Measurements from ENCODE around the gene PTGER3. TPM values are rescaled to one million over a fixed set of nuclear protein-coding genes. Genes with fewer than 3 reads are reported as not detected.

PTGER3 gene
- total RNA-seq, 1 experiment from 2014 or later: not detected

DNA sequence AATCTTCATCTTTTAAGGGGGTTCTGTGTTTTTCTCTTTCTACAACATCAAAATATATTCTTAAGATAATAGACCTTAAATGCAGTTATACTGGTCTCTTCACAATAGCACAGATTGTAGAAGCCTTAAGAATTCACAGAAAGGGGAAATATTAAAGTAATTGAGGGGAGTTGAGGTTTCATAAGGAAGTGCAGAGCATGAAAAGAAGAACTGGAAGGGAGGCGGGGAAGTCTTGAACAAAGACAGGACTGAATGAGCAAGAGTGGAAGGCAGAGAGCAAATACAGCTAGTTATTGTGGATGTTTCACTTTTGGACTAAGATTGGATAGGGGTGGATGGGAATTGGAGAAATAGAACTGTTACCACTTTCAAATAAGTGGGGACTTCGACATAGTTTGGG is 67.7 kb downstream of the PTGER3 start:
- H3K9me3 ChIP-seq: no peaks in the 10 kb centered on the region
- H3K27ac Mint-ChIP-seq (ENCODE audit: unreplicated experiment): no peak overlapping the region
- DNase-seq: no peak
- intact Hi-C loops (cut with micrococcal nuclease; ENCODE audit: unreplicated experiment): no loop called here
- no peak overlapping the region for H3K4me3 Mint-ChIP-seq (ENCODE audit: unreplicated experiment)
- TF ChIP-seq, protein P1, sequence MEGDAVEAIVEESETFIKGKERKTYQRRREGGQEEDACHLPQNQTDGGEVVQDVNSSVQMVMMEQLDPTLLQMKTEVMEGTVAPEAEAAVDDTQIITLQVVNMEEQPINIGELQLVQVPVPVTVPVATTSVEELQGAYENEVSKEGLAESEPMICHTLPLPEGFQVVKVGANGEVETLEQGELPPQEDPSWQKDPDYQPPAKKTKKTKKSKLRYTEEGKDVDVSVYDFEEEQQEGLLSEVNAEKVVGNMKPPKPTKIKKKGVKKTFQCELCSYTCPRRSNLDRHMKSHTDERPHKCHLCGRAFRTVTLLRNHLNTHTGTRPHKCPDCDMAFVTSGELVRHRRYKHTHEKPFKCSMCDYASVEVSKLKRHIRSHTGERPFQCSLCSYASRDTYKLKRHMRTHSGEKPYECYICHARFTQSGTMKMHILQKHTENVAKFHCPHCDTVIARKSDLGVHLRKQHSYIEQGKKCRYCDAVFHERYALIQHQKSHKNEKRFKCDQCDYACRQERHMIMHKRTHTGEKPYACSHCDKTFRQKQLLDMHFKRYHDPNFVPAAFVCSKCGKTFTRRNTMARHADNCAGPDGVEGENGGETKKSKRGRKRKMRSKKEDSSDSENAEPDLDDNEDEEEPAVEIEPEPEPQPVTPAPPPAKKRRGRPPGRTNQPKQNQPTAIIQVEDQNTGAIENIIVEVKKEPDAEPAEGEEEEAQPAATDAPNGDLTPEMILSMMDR (IDR thresholded peaks at IDR 0.05; ENCODE audit: insufficient read depth in 1 of 2, low read depth in 1 of 2, low read length in 1 of 2, severe bottlenecking in 1 of 2, unreplicated experiment in 1 of 2): no peak
- H3K27me3 Mint-ChIP-seq (ENCODE audit: insufficient read depth, unreplicated experiment): peaks cover 8% of the 10 kb centered on the region
- no peaks in the 10 kb centered on the region for H3K9me3 Mint-ChIP-seq (ENCODE audit: unreplicated experiment)
- H3K4me1 ChIP-seq: no peaks in the 10 kb centered on the region
- ChIA-PET POLR2A (no interaction called here), CTCF (no interaction called here)
- no TSS peak for BruUV-seq (replicated peaks)
- no peaks in the 10 kb centered on the region for H3K36me3 ChIP-seq (ENCODE audit: control insufficient read depth, insufficient read depth, low read length)
- no peaks in the 10 kb centered on the region for H3K36me3 Mint-ChIP-seq (ENCODE audit: insufficient read depth, unreplicated experiment)
- no peak overlapping the region for H3K4me3 ChIP-seq (ENCODE audit: low read depth, low read length)
- H3K4me1 Mint-ChIP-seq (ENCODE audit: low read depth, unreplicated experiment): no peaks in the 10 kb centered on the region
- no peaks in the 10 kb centered on the region for H3K27me3 ChIP-seq (replicated peaks; ENCODE audit: control insufficient read depth, insufficient read depth, low read length)

DNA sequence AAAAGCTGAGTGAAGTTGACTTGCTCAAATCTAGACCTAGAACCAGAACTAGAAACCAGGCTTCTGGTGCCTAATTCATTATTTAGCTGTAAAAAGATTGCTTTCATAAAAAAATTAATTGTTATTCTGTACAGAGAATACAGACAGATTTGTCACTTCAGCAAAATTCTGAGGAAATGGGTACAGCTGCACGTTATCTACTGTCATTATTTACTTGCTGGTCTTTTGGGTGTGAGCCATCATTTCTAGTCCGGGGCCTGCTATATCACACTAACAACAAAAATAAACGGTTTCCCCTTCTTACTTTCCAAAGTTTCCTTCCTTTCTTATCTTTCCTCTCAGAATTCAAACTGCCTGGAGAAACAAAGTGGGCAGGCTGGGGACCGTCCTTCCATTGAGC is 68.3 kb downstream of the PTGER3 start:
- no peak for DNase-seq
- no TSS peak for BruUV-seq (replicated peaks)
- intact Hi-C loops (cut with micrococcal nuclease; ENCODE audit: unreplicated experiment): no loop called here
- H3K36me3 ChIP-seq (ENCODE audit: control insufficient read depth, insufficient read depth, low read length): no peaks in the 10 kb centered on the region
- Mint-ChIP-seq H3K9me3 (ENCODE audit: unreplicated experiment) (no peaks in the 10 kb centered on the region), H3K27ac (ENCODE audit: unreplicated experiment) (no peak overlapping the region), H3K4me1 (ENCODE audit: low read depth, unreplicated experiment) (no peaks in the 10 kb centered on the region), H3K4me3 (ENCODE audit: unreplicated experiment) (no peak overlapping the region), H3K36me3 (ENCODE audit: insufficient read depth, unreplicated experiment) (no peaks in the 10 kb centered on the region), H3K27me3 (ENCODE audit: insufficient read depth, unreplicated experiment) (peaks cover 9% of the 10 kb centered on the region)
- POLR2A ChIA-PET: no interaction called here
- H3K4me3 ChIP-seq (ENCODE audit: low read depth, low read length): no peak overlapping the region
- CTCF ChIA-PET: no interaction called here
- H3K9me3 ChIP-seq: no peaks in the 10 kb centered on the region
- H3K27me3 ChIP-seq (replicated peaks; ENCODE audit: control insufficient read depth, insufficient read depth, low read length): no peaks in the 10 kb centered on the region
- TF ChIP-seq, protein P1 (IDR thresholded peaks at IDR 0.05; ENCODE audit: insufficient read depth in 1 of 2, low read depth in 1 of 2, low read length in 1 of 2, severe bottlenecking in 1 of 2, unreplicated experiment in 1 of 2): no peak
- no peaks in the 10 kb centered on the region for H3K4me1 ChIP-seq

DNA sequence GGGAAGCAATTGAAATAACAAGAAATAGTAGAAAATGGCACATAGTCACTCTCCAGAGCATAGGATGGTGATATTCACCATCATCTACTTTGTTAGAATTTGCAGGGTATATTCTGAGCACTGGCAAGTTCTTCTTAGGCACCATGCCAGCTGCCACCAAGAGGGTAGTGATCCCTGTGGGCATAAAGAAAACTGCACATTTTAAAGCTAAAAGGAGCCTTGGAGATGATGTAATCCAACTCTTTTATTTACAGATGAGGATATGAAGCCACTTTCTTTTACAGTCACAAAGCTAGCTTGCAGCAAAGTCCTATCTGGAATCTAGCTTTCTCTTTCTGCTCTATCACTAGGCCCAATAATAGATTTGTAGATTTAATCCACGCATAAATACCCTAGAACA is 69.0 kb downstream of the PTGER3 start:
- Mint-ChIP-seq H3K36me3 (ENCODE audit: insufficient read depth, unreplicated experiment) (no peaks in the 10 kb centered on the region), H3K4me3 (ENCODE audit: unreplicated experiment) (no peak overlapping the region), H3K27ac (ENCODE audit: unreplicated experiment) (no peak overlapping the region), H3K4me1 (ENCODE audit: low read depth, unreplicated experiment) (no peaks in the 10 kb centered on the region), H3K9me3 (ENCODE audit: unreplicated experiment) (no peaks in the 10 kb centered on the region), H3K27me3 (ENCODE audit: insufficient read depth, unreplicated experiment) (peaks cover 9% of the 10 kb centered on the region)
- no peaks in the 10 kb centered on the region for H3K27me3 ChIP-seq (replicated peaks; ENCODE audit: control insufficient read depth, insufficient read depth, low read length)
- no peaks in the 10 kb centered on the region for H3K4me1 ChIP-seq
- CTCF ChIA-PET: no interaction called here
- no TSS peak for BruUV-seq (replicated peaks)
- DNase-seq: no peak
- intact Hi-C loops (cut with micrococcal nuclease; ENCODE audit: unreplicated experiment): no loop called here
- no peaks in the 10 kb centered on the region for H3K36me3 ChIP-seq (ENCODE audit: control insufficient read depth, insufficient read depth, low read length)
- TF ChIP-seq, protein P1 (IDR thresholded peaks at IDR 0.05; ENCODE audit: insufficient read depth in 1 of 2, low read depth in 1 of 2, low read length in 1 of 2, severe bottlenecking in 1 of 2, unreplicated experiment in 1 of 2): no peak
- POLR2A ChIA-PET: no interaction called here
- no peak overlapping the region for H3K4me3 ChIP-seq (ENCODE audit: low read depth, low read length)
- no peaks in the 10 kb centered on the region for H3K9me3 ChIP-seq
